ENCODE results near the gene ARHGAP40. TPM values are rescaled to one million over a fixed set of nuclear protein-coding genes. Genes with fewer than 3 reads are reported as not detected.

ARHGAP40 gene
- total and polyA plus RNA-seq, 9 of the 15 experiments (the other 6 are each of a cell fraction or from before 2014, with no cell fraction given) = not detected

DNA sequence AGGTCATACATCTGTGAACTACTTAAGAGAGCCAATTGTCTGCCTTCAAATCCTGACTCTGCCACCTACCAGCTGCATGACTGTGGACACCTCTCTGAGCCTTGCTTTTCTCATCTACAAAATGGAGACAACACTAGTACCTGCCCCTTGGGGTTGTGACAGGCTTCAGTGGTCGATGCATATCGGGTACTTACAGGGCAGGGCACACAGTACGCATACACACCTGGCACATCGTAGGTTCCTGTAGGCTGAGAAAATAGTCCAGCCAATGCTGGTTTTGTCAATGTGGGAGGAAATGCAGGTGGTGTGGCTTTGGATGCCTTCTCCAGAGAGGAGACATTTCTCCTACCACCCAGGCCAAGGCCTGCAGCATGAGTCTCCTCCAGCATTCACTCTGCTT, 18.3 kb upstream of the ARHGAP40 start:
- ChIA-PET CTCF (ENCODE audit: low intra/inter-chr PET ratio) (no interaction called here), POLR2A (no interaction called here)
- no peak overlapping the region for H2AFZ ChIP-seq (ENCODE audit: low read depth, low read length)
- no peak overlapping the region for H3K9ac ChIP-seq (ENCODE audit: insufficient read depth in 1 of 2, low read depth in 2 of 2, low read length in 2 of 2)
- BruUV-seq (replicated peaks) = no TSS peak
- no peak for TF ChIP-seq KAT8 (IDR thresholded peaks at IDR 0.05; ENCODE audit: low read depth)
- no peak for TF ChIP-seq HLTF (IDR thresholded peaks at IDR 0.05)
- no peak for TF ChIP-seq NR2C2 (CRISPR knock-in tag; IDR thresholded peaks at IDR 0.05)
- TF ChIP-seq NR2C2 (tag; IDR thresholded peaks at IDR 0.05) = no peak
- TF ChIP-seq CREM (IDR thresholded peaks at IDR 0.05; ENCODE audit: low read depth) = no peak
- no peak for TF ChIP-seq ZNF551 (CRISPR knock-in tag; IDR thresholded peaks at IDR 0.05)
- peaks cover 34 to 61% of the 10 kb centered on the region in 2 experiments for H3K27me3 ChIP-seq (ENCODE audit: control insufficient read depth in 2 of 2, insufficient read depth in 2 of 2, low read length in 2 of 2)
- H3K9me3 ChIP-seq (replicated peaks; ENCODE audit: control insufficient read depth, insufficient read depth, low read depth, low read length) = no peaks in the 10 kb centered on the region
- ATAC-seq (no peak), DNase-seq (ENCODE audit: extremely low read depth in 1 of 4, low spot score in 3 of 4) (no peak), FAIRE-seq (no peak)
- peaks cover 0 to 3% of the 10 kb centered on the region in 2 experiments; a peak in 1 of 5 replicates for H3K4me1 ChIP-seq (replicated peaks in 1 of 2; ENCODE audit: control insufficient read depth in 2 of 2, insufficient read depth in 2 of 2, low read length in 2 of 2)
- H3K4me2 ChIP-seq (ENCODE audit: insufficient read depth, low read length) = no peak overlapping the region
- intact Hi-C loops (cut with micrococcal nuclease) (no loop called here), in situ Hi-C loops (cut with MboI) (no loop called here)
- 6% methylated on average over 3 of the region's 4 CpGs for WGBS (ENCODE audit: insufficient coverage, low coverage, missing lambda C conversion rate)
- H3K4me3 ChIP-seq = no peak overlapping the region
- no peaks in the 10 kb centered on the region for H4K20me1 ChIP-seq (replicated peaks; ENCODE audit: control insufficient read depth, insufficient read depth, low read length)
- no peaks in the 10 kb centered on the region for H3K9me1 ChIP-seq (ENCODE audit: control insufficient read depth, insufficient read depth, low read length)
- no peaks in the 10 kb centered on the region for H3K79me2 ChIP-seq (ENCODE audit: control insufficient read depth, insufficient read depth, low read length)
- H3K36me3 ChIP-seq (ENCODE audit: control insufficient read depth, insufficient read depth, low read length) = no peaks in the 10 kb centered on the region
- no peak overlapping the region for H3K27ac ChIP-seq (ENCODE audit: extremely low read depth, low read depth, low read length)

GRCh38 chr20:38584099-38584763, 17.4 kb upstream of the ARHGAP40 start:
- Histone ChIP-seq H3K4me3 (no peak overlapping the region), H2AFZ (ENCODE audit: low read depth, low read length) (no peak overlapping the region), H4K20me1 (replicated peaks; ENCODE audit: control insufficient read depth, insufficient read depth, low read length) (no peaks in the 10 kb centered on the region), H3K9me1 (ENCODE audit: control insufficient read depth, insufficient read depth, low read length) (no peaks in the 10 kb centered on the region), H3K9ac (ENCODE audit: insufficient read depth in 1 of 2, low read depth in 2 of 2, low read length in 2 of 2) (no peak overlapping the region), H3K79me2 (ENCODE audit: control insufficient read depth, insufficient read depth, low read length) (no peaks in the 10 kb centered on the region), H3K36me3 (ENCODE audit: control insufficient read depth, insufficient read depth, low read length) (no peaks in the 10 kb centered on the region), H3K27me3 (ENCODE audit: control insufficient read depth in 2 of 2, insufficient read depth in 2 of 2, low read length in 2 of 2) (peaks cover 34 to 69% of the 10 kb centered on the region in 2 experiments), H3K9me3 (replicated peaks; ENCODE audit: control insufficient read depth, insufficient read depth, low read depth, low read length) (no peaks in the 10 kb centered on the region), H3K27ac (ENCODE audit: extremely low read depth, low read depth, low read length) (no peak overlapping the region), H3K4me2 (ENCODE audit: insufficient read depth, low read length) (no peak overlapping the region), H3K4me1 (replicated peaks in 1 of 2; ENCODE audit: control insufficient read depth in 2 of 2, insufficient read depth in 2 of 2, low read length in 2 of 2) (peaks cover 0 to 3% of the 10 kb centered on the region in 2 experiments; a peak in 1 of 5 replicates)
- no TSS peak for BruUV-seq (replicated peaks)
- FAIRE-seq (no peak), DNase-seq (ENCODE audit: extremely low read depth in 1 of 4, low spot score in 3 of 4) (no peak), ATAC-seq (no peak)
- 12% methylated on average over 7 of the region's 7 CpGs for WGBS (ENCODE audit: insufficient coverage, low coverage, missing lambda C conversion rate)
- in situ Hi-C loops (cut with MboI) (no loop called here), intact Hi-C loops (cut with micrococcal nuclease) (no loop called here)
- CTCF ChIA-PET (ENCODE audit: low intra/inter-chr PET ratio) = no interaction called here
- POLR2A ChIA-PET = no interaction called here
- no peak for TF ChIP-seq ZNF3 (CRISPR knock-in tag; IDR thresholded peaks at IDR 0.05)
- no peak for TF ChIP-seq SRF (CRISPR knock-in tag; IDR thresholded peaks at IDR 0.05)
- TF ChIP-seq BACH1 (tag; IDR thresholded peaks at IDR 0.05) = no peak
- TF ChIP-seq, protein P1, sequence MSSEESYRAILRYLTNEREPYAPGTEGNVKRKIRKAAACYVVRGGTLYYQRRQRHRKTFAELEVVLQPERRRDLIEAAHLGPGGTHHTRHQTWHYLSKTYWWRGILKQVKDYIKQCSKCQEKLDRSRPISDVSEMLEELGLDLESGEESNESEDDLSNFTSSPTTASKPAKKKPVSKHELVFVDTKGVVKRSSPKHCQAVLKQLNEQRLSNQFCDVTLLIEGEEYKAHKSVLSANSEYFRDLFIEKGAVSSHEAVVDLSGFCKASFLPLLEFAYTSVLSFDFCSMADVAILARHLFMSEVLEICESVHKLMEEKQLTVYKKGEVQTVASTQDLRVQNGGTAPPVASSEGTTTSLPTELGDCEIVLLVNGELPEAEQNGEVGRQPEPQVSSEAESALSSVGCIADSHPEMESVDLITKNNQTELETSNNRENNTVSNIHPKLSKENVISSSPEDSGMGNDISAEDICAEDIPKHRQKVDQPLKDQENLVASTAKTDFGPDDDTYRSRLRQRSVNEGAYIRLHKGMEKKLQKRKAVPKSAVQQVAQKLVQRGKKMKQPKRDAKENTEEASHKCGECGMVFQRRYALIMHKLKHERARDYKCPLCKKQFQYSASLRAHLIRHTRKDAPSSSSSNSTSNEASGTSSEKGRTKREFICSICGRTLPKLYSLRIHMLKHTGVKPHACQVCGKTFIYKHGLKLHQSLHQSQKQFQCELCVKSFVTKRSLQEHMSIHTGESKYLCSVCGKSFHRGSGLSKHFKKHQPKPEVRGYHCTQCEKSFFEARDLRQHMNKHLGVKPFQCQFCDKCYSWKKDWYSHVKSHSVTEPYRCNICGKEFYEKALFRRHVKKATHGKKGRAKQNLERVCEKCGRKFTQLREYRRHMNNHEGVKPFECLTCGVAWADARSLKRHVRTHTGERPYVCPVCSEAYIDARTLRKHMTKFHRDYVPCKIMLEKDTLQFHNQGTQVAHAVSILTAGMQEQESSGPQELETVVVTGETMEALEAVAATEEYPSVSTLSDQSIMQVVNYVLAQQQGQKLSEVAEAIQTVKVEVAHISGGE (CRISPR knock-in tag; IDR thresholded peaks at IDR 0.05) = no peak
- TF ChIP-seq PHB (CRISPR knock-in tag; IDR thresholded peaks at IDR 0.05) = no peak

Measured in K562 (cell line).